ENCODE results near the gene PANX2. TPM values are rescaled to one million over a fixed set of nuclear protein-coding genes. Genes with fewer than 3 reads are reported as not detected.

Gene PANX2
- total RNA-seq, 1 donor: 0.90 TPM

GRCh38 chr22:50174382-50175190 lies 4.1 kb downstream of the PANX2 start:
- no peak overlapping the region for H3K4me3 ChIP-seq (ENCODE audit: low read depth, low read length)
- no peak for DNase-seq (ENCODE audit: low read depth)
- TF ChIP-seq CTCF (IDR thresholded peaks at IDR 0.05; ENCODE audit: insufficient read depth, low read length): no peak

GRCh38 chr22:50175191-50175461 lies 4.6 kb downstream of the PANX2 start:
- no peak for DNase-seq (ENCODE audit: low read depth)
- no peak for TF ChIP-seq CTCF (IDR thresholded peaks at IDR 0.05; ENCODE audit: insufficient read depth, low read length)
- H3K4me3 ChIP-seq (ENCODE audit: low read depth, low read length): no peak overlapping the region

- TF ChIP-seq CTCF (IDR thresholded peaks at IDR 0.05; ENCODE audit: insufficient read depth, low read length): no peak
- no peak overlapping the region for H3K4me3 ChIP-seq (ENCODE audit: low read depth, low read length)
Observed at GRCh38 chr22:50175921-50176849, 5.7 kb downstream of the PANX2 start.

GRCh38 chr22:50176850-50177536 lies 6.5 kb downstream of the PANX2 start:
- H3K4me3 ChIP-seq (ENCODE audit: low read depth, low read length): no peak overlapping the region
- TF ChIP-seq CTCF (IDR thresholded peaks at IDR 0.05; ENCODE audit: insufficient read depth, low read length): no peak
- DNase-seq (ENCODE audit: low read depth): no peak

More at GRCh38 chr22:50175921-50176849, 5.7 kb downstream of the PANX2 start:
- no peak for DNase-seq (ENCODE audit: low read depth)

- TF ChIP-seq CTCF (IDR thresholded peaks at IDR 0.05; ENCODE audit: insufficient read depth, low read length): no peak
- no peak overlapping the region for H3K4me3 ChIP-seq (ENCODE audit: low read depth, low read length)
- DNase-seq (ENCODE audit: low read depth): no peak
Observed at GRCh38 chr22:50177537-50178470, 7.3 kb downstream of the PANX2 start.

GRCh38 chr22:50178471-50178864 lies 7.9 kb downstream of the PANX2 start:
- TF ChIP-seq CTCF (IDR thresholded peaks at IDR 0.05; ENCODE audit: insufficient read depth, low read length): no peak
- no peak for DNase-seq (ENCODE audit: low read depth)
- no peak overlapping the region for H3K4me3 ChIP-seq (ENCODE audit: low read depth, low read length)

Data from fibroblast of the aortic adventitia (primary cell).